ENCODE measurements around the gene IL36A. TPM values are rescaled to one million over a fixed set of nuclear protein-coding genes. Genes with fewer than 3 reads are reported as not detected.

IL36A gene
- total RNA-seq, 1 donor from 2014 or later, result not detected

- no peak for DNase-seq (ENCODE audit: low read depth)
- H3K4me3 ChIP-seq (ENCODE audit: low read depth, low read length), result no peak overlapping the region
- no peak for TF ChIP-seq CTCF (conservative IDR thresholded peaks at IDR 0.05; ENCODE audit: low read depth, low read length)
Measured at GRCh38 chr2:113039719-113040118, 34.5 kb downstream of the IL36A start.

GRCh38 chr2:113041871-113042270 is 36.6 kb downstream of the IL36A start:
- TF ChIP-seq CTCF (conservative IDR thresholded peaks at IDR 0.05; ENCODE audit: low read depth, low read length), result peak; percentile 32
- DNase-seq (ENCODE audit: low read depth), result no peak

GRCh38 chr2:113046465-113046864 is 41.2 kb downstream of the IL36A start:
- no peak overlapping the region for H3K4me3 ChIP-seq (ENCODE audit: low read depth, low read length)
- no peak for TF ChIP-seq CTCF (conservative IDR thresholded peaks at IDR 0.05; ENCODE audit: low read depth, low read length)
- DNase-seq (ENCODE audit: low read depth), result no peak

More at GRCh38 chr2:113041871-113042270, 36.6 kb downstream of the IL36A start:
- H3K4me3 ChIP-seq (ENCODE audit: low read depth, low read length), result no peak overlapping the region

GRCh38 chr2:113050921-113051895 is 45.9 kb downstream of the IL36A start:
- TF ChIP-seq CTCF (conservative IDR thresholded peaks at IDR 0.05; ENCODE audit: low read depth, low read length), result no peak
- DNase-seq (ENCODE audit: low read depth), result no peak
- H3K4me3 ChIP-seq (ENCODE audit: low read depth, low read length), result no peak overlapping the region

- DNase-seq (ENCODE audit: low read depth), result no peak
Measured at GRCh38 chr2:113052396-113052917, 47.2 kb downstream of the IL36A start, which contains the start of gene IL36B. Gene IL36B, minus strand, starts transcription at chr2:113052867.

GRCh38 chr2:113053666-113054065 is 48.4 kb downstream of the IL36A start:
- DNase-seq (ENCODE audit: low read depth), result no peak
- H3K4me3 ChIP-seq (ENCODE audit: low read depth, low read length), result no peak overlapping the region
- TF ChIP-seq CTCF (conservative IDR thresholded peaks at IDR 0.05; ENCODE audit: low read depth, low read length), result no peak

More at GRCh38 chr2:113052396-113052917, 47.2 kb downstream of the IL36A start, which contains the start of gene IL36B:
- no peak for TF ChIP-seq CTCF (conservative IDR thresholded peaks at IDR 0.05; ENCODE audit: low read depth, low read length)
- no peak within 1 kb of the TSS for H3K4me3 ChIP-seq (ENCODE audit: low read depth, low read length)
